Stimulated activated CD4-positive, alpha-beta T cell treated with anti-CD3 and anti-CD28 coated beads, Interleukin-4, amount 100 ng/mL, for 4 hours (primary cell): Measurements from ENCODE around the gene MEGF6.

Source experiments
- DNase-seq, 2 experiments: peaks; one replicate each; pipeline ENCODE4 v3.0.0-alpha.2; 2020

MEGF6 gene

DNA sequence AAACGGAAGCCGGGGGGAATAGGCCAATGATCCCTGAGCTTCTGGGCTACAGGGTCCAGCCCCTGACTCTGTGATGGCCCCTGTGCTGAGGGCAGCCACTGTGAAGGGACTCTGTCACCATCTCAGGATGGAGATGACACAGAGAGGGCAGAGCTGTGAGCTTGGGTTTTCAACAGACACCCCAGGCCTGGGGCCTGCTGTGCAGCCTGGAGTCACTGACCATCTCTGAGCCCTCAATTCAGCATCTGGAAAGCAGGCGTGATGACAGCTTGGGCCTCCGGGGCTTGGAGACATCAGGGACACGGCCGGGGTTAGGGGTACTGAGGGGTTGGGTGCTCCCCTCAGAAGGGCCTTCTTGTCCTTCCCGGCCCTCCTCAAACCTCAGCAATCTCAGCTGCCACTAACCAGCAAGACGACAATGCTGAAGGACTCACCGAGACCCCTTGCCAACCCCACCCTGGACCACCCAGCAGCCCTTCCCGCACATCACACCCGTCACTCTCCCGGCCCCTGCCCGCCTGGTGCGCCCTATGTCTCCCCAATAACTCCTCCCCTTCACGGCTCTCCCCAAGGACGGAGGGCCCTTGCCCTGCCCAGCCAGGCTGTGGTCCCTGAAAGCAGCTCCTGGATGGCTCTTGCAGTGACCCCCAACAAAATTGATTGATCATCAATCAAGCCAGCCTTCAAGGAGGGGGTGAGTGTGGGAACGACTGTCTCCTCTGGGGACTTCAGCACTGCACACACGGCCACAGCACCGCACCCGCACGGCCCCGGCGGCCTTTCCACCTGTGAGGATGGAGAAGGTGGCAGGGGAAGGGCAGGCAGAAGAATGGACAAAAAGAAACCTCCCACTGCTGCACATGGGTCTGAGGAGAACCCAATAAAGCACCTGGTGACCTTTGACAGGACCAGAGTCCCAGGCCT is 4.3 kb downstream of the MEGF6 start:
- DNase-seq = no peak

DNA sequence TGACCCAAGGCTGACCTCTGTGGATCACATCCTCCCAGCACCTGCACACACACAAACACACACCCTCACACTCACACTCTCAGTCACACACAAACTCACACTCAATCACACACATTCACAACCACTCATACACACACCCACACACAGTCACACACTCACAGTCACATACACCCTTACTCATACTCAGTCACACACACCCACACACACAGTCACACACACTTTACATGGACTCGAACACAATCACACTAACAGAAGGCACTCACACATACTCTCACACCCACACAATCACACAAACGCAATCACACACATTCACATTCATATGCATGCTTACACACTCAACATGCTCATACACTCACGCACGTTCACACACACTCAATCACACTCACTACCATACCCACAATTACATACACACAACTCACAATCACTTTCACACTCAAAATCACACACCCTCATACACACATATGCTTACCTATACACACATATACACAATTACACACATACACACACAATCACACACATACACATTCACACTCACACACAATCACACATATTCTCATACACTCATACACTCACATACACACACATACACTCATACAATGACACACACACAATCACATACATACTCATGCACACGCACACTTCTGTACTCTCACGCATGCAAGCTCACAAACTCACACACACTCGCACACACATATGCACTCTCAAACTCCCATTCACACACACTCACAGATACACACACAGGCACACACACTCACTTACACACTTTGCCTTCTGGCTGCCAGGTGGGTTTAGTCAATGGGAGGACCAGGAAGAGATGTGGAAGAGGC is 6.1 kb downstream of the MEGF6 start:
- no peak for DNase-seq

DNA sequence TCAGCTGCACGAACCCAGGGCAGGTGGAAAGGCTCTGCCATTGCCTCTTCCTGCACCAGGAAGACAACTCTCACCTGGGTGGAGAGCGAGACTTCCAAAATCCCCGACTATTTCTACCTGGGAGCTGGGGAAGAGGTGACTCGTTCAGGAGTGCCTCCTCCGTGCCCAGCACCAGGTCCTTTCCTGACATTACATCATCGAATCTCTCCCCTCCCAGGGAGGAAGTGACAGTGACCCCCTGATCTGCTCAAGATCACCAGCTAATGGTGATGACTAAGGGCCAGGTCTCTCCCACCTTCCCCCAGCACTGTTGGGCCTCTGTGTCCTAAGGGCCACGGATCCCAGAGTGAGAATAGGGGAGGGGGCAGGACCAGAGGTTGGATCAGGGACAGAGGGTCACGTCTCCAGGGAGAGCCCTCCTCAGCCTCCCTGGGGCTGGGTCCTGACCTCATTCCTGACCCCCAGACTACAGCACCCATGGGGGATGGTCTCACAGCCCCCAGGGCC is 6.8 kb downstream of the MEGF6 start:
- DNase-seq = no peak

DNA sequence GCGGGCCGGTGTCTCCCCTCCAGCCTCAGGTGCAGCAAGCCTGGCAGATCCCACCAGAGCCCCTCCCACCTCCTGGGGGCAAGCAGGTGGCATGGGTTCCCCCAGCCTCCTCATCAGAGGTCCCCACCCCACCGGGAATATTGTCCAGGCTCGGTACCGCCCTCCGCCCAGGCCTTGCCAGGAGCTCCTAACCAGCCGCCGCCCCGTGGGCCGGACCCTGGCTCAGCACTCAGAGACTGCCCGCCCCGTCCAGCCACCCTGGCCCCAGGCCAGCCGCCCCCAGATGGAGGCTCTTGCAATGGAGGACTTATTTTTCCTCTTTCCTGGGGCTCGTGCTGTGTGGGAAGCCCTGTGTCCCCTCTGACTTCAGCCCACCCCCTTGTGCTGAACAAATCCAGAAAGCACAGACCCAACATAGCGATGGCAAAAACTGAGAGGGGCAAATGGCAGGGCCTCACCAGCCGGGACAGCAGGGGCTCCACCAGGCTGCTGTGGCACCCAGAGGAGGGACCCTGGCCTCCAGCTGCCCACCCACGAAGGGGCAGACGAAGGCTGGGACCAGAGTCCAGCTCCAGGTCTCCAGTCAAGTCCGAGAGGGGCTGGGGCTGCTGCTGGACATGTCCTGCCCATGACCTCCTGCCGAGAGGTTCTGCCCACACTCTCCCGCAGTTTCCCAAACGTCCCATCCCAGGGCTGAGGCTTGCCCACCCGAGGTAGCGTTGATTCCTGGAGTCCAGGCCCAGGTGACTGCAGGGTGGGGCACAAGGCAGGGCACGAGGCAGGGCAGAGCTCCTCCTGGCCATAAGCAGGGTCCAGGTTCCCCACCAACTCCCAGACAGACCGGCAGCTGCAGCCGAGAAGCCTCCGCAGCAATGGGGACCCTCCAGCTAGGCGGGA is 7.5 kb downstream of the MEGF6 start:
- no peak for DNase-seq

DNA sequence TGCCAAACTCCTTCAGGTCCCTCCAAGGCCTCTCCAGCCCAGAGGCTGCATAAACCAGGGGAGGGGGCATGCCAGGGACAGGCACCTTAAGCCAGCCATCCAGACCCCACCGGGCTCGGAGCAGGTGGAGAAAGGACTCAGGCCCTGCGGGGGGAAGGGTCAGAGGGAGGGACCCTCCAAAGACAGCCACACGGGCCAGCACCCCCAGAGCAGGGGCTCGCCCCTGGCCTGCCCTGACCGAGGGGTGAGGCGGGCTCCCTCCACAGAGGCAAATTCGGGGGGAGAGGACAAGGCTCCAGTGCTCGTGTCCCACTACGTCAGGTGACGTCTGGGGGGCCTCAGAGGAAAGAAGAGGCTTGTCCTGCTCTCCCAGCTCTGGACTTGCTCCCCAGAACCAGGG is 8.2 kb downstream of the MEGF6 start:
- no peak for DNase-seq

DNA sequence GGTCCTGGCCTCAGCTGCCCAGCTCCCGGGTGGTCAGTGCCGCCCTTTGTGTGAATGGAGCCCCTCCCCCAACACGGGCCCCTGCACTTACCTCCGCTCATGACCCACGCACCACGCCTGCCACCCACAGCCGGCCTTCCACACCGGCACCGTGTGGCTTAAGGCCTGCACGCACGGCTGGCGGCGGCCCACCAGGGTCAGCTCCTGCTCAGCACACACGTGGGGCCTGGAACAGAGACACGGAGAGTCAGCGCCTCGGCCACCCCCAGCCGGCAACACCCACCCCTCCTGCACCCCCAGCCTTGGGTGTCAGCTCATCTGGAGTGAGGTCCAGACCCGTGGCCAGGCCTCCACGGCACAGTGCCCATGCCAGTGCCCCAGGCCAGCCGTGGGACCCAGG is 8.9 kb downstream of the MEGF6 start:
- no peak for DNase-seq

DNA sequence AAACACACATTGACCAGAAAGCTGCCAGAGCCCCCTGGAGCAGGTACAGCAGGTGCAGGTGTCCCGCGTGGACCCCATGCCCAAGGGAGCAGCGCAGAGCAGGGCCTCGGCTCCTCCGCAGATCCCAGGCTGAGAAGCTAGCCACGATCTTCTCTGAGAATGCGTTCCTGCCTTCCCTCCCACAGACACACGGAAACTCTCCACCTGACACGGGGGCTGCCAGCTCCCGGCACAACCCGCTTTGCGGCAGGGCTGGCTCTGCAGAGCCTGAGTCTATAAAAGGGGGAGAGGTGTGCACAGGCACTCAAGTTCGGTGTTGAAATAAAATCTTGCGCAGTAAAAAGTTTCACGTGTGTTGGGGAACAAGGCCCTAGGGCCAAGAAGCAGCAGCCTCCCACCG is 9.6 kb downstream of the MEGF6 start:
- no peak for DNase-seq

DNA sequence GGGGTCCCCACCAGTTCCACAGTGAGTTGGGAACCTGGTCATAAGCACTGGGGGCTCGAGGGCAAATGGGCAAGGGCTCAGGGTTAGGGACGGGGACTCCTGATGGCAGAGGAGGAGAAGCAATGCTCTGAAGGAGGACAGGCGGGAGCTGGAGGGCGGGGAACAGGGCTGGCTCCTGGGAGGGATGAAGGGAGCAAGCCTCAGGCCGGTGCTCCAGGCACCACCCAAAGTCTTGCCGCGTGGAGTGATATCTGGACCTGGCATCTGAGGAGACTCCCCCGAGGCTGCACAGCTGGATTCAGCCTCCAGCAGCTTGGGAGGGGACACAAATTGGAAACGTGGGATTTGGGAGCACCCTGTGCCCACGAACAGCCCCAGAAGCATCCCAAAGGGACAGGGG is 11.0 kb downstream of the MEGF6 start:
- no peak for DNase-seq

DNA sequence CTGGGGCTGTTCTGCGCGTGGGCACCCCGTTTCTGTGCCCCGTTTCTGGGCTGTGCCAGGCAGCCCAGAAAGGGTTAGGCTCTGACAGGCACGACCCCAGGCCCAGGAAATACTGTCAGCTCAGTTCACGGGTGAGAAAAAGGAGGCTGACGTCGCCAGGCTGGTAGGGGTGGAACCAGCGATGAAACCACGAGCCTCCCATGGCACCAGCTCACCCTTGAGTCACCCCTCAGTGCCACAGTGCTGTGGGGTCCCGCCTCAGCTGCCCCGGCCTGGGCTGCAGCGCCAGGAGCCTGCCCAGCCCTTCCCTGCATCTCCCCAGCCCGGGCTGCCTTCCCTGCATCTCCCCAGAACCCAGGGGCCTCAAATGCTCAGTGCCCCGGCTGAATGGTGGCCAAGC is 11.5 kb downstream of the MEGF6 start:
- DNase-seq = no peak

DNA sequence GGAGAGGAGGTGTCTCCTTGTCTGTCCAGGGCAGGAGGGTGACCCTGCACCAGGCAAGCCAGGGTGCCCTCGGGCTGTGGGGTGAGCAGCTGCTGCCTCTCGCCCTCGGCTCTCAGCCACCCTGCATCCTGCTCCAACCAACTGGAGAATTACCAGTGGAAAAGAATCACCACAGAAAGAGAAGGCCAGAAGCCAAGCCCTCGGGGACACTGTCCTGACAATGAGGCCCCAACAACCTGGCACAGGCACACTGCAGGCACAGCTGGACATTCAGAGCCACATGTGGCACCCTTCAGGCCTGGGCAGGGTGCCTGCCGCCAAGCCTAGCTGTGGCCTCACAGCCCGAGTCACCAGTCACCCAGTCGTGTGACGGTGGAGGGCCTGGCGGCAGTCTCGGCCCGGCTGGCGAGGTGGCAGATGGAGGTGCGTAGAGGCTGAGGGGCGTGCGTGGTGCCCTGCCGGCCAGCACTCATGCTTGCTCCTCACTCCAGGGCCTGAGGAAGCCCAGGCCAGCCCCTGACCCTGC is 12.0 kb downstream of the MEGF6 start:
- no peak for DNase-seq

DNA sequence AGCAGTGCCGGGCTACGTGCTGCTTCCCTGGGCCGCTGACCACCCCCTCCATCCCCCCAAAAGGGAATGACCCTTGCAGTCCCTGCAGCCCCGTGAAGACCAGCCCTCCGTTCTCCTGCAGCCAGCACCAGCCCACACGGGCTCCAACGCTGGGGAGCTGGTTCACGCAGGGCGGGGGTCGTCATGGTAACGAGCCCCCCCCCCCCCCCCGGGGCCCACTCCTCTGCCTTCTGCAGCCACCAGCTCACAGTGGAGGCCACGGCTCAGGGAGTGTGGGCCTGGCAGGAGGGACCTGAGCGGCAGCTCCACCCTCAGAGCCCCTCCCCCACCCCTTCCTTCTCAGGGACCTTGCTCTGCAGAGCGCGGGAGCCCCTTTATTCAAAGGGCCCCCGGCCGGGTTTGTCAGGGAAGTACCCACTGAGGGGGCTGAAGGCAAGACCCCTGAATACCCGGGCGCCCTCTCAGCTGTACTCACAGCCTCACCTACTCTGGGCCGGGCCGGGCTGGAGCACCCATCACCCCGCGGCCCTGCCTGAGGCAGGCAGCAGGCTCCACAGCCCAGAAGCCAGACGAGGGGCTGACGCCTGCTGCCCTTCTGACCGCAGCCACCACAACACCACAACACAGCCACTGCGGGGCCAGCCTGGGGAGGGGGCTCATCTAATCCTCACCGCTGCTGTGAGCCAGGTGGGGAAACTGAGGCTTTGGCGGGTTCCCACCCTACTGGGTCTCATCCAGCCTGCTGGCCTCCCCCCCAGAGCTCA is 12.6 kb downstream of the MEGF6 start:
- no peak for DNase-seq

DNA sequence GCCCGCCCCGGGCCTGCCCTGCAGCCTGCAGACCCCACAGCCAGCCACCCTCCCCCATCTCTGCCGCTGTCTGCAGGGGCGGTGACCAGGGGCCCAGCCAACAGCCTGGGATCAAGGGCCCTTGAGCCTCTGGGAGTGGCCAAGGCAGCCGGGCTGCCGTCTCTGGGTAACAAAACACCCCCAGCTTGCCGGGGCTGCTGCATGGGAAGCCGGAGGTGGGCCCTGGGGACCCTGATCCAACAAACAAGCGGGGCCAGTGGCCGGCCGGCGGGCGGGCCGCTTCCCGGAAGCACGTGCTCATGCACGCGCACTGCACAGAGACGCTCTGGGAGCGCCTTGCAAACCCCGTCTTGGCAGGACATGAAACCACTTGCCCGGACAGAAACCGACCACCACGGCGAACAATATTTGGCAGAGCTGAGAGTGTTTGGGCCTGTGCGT is 13.2 kb downstream of the MEGF6 start:
- DNase-seq = no peak

DNA sequence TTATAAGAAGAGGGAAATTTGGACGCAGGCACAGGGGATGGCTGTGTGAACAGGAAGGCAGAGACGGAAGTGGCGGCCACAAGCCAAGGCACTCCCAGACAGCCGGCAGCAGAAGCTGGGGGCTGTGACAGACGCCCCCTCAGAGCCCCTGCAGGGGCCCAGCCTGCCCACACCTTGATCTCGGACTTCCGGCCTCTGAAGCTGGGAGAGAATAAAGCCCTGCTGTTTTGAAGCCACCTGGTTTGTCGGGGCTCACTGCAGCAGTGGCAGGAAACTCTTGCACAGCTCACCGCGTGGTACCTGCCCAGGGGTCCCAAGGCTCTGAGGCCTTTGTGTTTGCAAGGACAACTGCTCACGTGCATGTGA is 13.7 kb downstream of the MEGF6 start:
- DNase-seq = no peak

DNA sequence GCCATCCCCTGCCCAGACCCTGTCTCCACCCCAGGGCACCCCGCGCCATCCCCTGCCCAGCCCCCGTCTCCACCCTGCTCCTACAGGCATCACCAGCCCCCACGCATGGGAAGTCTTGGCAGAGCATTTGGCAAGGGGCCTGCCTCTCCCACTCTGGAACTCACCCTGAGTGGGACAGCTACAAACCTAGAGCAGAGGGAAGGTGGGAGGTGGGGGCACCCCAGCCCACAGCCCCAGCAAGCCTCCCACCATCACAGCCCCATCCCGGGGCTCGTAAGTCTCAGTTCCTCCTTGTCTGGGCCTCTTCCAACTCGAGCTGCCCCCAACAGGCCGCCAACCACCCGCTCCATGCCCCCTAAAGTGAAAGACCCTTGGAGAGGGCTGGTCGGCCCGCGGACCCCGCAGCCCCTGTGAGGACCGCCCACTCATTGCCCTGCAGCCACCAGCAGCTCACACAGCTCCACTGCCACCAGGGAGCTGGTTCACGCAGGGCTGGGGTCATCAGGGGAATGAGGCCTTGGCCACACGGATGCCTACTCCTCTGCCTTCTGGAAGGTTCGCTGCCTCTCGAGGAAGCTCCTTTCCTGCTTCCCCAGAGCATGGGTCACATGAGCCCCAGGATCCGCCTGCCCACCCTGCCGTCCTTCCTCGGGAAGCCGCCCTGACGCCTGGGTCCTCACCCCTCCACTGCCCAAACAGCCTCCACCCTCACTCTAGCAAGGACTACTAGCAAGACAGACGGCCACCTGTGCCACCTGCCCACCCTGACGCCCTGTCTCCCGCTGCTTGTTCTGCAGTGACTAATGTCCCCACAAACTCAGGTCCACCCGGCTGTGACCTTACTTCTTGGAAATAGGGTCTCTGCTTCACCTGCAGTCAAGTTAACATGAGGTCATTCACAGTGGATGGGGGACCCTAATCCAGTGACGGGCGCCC is 14.4 kb downstream of the MEGF6 start:
- no peak for DNase-seq

DNA sequence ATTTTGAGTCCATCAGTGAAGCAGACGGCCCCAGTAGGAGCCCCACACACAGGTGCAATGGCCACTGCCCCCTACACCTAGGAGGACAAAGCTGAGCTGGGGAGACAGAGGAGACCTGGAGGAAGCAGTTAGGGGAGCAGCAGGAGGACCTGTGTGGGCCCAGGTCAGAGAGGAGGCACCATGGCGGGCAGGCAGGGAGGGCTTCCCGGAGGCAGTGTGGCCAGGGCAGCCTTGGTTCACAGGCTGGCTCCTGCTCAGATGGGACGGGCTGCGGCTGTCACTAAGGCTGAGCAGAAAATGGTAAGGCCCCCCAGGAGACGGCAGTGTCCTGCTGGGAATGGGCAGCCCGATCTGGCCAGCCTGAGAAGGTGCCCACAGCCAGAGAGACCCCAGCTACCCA is 15.4 kb downstream of the MEGF6 start:
- no peak for DNase-seq

DNA sequence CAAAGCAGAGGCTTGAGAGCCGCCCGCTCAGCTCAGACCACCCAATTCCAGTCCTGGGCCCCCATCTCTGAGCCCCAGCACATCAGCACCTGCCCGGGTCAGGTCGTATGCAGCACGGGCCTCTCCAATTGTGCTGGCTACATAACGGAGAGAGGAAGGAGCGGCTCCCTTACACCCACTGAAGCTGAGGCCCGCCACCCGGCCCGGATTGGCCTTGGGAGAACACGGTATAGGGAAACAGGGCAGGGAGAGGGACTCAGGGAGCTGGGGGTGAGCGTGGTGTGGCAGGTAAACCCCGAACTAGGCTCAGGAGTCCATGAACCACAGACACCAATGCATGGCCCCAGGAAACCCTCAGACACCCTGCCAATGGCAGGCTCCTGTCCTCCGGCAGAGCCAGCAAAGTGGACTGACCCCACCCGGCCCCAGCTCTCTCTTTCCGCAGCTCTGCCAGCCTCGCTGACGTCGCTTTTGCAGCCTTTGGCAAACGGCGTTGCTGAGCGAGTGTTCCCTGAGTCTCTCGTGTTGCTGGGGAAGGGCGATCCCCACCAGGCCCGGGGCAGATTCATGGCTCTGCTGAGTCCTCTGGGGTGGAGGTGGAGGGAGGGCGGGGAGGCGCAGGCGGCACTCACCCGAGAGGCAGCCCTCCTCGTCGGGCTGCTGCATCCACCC is 16.5 kb downstream of the MEGF6 start:
- DNase-seq = no peak

DNA sequence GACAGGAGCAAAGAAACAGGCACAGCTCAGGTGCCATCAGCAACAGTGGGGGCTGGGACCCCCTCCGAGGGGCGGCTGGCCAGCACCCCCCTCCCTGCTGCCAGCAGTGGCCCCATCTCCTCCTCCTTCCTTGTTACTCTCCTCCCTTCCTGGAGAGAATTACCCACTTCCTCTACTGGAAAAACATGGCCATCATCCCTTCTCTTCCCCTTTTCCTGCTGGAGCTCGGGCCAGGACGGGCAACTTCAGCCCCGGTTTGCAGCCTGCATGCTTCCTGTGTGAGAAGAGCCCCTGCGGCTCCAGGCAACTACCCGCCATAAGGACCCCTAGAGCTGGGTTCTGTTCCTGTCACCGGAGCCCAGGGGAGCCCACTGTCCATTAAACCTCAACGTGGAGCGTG is 17.6 kb downstream of the MEGF6 start:
- DNase-seq = no peak

DNA sequence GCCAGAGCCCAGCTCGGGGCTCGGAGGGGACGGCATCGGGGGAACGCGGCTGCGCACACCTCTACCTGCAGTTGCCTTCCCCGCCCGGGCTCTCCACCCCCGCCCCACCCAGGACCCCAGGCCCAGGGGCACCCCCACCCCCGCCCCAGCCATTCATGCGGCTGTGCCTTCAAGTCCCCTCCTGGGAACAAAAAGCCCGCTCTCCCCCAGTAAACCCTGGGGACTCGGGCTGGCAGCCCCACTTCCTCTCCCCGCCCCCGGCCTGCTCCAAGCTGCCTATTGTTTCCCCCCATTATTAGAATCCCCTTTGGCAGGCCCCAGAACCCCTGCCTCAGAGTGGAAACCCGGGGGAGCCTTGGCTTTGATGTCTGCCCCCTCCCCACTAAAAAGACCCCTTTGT is 18.0 kb downstream of the MEGF6 start:
- no peak for DNase-seq

DNA sequence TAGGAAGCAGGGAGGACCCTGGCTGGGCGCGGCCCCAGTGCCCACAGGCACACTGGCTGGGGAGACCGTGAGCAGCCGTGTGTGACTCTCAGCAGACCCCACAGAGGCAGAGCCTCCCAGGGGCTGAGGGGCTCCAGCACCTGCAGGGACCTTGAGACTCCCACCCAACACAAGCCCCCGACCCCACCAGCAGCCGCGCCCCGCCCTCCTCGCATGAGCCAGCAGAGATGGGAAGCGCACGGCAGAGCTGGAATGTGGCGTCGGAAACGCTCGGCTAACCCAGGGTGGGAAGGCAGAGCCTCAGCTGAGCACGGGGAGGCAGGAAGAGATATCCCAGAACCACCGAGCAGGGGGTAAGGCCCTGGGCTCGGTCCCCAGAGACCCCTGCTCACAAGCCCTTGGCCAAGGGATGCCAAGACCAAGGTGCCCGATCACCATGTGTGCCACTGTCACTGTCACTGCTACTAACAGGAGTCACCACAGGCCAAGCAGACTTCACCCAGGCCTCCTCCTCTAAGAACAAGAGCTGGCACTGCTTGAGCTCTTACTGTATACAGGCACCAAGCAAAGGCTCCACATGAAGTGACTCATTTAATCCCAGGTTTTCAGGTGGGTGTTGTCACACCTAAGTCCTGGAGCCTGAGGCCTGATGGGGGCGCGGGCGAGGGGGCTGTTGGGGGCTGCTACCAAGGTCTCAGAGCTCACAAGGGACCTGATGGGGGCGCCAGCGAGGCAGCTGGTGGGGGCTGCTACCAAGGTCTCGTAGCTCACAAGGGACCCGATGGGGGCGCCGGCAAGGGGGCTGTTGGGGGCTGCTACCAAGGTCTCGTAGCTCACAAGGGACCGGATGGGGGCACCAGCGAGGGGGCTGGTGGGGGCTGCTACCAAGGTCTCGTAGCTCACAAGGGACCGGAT is 20.1 kb downstream of the MEGF6 start:
- no peak for DNase-seq
